ENCODE measurements around the gene PTPN14.

The PTPN14 gene

GRCh38 chr1:214324896-214325800, 226.3 kb downstream of the PTPN14 start:
- no peak for DNase-seq

- DNase-seq: no peak
Measured at GRCh38 chr1:214321705-214322453, 229.5 kb downstream of the PTPN14 start.

- DNase-seq: no peak
Measured at GRCh38 chr1:214319938-214320337, 231.5 kb downstream of the PTPN14 start.

DNA sequence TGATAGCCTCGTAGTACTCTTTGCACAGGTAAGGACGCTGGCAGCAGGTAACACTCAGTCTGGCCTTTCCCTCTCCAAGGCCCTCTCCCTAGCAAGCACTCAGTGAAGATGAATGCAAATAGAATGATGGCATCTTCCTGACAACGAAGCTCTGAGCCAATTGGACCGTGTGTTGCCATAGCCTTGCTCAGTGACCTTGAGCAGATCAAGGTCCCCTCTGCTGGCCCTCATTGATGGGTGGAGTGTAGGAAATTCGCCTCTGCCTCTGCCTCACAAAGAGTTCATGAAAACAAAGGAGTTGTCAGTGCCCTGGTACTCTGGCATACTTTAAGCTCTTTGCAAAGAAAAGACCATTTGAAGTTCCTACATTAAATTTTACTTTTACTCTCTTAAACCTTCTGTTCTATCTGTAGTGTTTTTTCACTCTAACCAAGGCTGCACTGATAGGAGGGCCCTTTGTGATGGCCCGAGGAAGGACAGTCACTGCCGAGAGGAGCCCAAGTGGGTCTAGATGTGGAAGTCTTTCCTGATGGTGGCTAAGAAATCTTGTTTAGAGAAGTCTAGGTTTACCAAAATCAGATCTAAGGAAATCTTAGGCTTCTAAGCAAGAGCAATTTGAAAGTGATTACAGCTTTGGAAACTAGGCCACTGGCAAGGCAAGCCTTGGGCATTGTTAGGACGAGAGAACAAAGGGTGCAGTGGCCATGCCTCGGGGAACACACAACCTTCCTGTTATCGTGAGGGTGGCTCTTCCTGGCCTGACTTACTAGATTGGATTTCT, 232.3 kb downstream of the PTPN14 start:
- no peak for DNase-seq

- DNase-seq: no peak
Measured at GRCh38 chr1:214318356-214318755, 233.0 kb downstream of the PTPN14 start.

DNA sequence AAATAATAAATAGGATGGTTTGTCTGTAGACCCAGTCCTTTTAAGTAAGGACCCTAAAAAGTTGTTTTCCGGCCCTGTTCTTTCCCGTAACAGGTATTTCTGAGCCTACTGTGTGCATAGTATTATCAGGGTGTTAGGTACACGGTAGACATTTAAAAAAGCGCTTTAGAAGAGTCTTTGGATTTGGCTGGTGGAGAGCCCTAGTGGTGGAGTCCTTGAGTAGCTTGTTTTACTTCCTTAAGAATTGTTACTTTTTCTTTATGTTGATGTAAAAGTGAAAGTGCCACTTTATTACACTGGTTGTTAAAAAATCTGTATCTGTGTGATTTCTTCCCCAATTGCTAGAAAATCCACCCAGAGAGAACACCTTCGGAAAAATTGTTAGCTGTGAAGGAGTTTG, 233.7 kb downstream of the PTPN14 start:
- no peak for DNase-seq

GRCh38 chr1:214317300-214317699, 234.1 kb downstream of the PTPN14 start:
- DNase-seq: no peak

GRCh38 chr1:214316593-214316992, 234.8 kb downstream of the PTPN14 start:
- no peak for DNase-seq

GRCh38 chr1:214314178-214314843, 237.1 kb downstream of the PTPN14 start:
- no peak for DNase-seq

GRCh38 chr1:214312530-214313051, 238.8 kb downstream of the PTPN14 start:
- DNase-seq: no peak

DNA sequence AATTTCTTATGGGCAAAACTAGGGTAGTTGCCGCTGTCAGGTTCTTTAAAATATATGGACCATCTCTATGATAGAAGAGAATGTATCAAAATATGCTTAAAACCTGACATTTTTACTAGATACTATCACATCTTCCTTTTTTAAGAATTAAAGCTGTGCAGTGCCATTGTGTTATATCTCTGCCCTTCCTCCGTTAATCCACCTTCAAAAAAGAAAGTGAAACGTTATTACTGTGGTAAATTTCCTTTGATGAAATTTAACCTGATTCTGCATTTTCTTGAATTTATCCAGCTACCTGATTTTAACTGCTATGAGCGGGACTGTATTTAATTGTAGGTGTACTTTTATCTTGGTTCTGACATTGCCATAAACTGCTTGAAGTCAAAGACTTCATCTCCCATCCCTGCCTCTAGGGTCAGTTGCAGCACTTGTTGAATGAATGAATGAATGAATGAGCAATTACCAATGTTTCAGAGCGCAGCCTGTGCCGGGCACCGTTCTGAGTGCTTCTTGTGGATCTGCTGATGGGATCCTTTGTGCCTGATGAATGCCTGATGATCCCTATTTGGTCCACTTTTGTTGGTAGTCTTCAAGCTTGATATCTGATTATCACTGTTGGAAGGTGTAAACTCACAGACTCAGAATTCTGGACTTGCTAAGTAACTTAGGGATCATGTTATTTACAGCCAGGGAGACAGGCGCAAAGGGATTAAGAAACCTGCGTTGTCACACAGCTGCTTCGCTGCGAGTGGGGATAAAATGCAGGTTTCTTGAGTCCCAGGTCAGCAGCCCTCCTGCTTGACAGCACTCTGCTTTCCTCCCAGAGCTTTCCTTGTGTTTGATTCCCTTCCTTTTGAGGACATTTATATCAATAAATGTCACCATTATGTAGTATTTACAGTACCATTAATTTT, 240.4 kb downstream of the PTPN14 start:
- no peak for DNase-seq

- DNase-seq: no peak
Measured at GRCh38 chr1:214310010-214310409, 241.4 kb downstream of the PTPN14 start.

DNA sequence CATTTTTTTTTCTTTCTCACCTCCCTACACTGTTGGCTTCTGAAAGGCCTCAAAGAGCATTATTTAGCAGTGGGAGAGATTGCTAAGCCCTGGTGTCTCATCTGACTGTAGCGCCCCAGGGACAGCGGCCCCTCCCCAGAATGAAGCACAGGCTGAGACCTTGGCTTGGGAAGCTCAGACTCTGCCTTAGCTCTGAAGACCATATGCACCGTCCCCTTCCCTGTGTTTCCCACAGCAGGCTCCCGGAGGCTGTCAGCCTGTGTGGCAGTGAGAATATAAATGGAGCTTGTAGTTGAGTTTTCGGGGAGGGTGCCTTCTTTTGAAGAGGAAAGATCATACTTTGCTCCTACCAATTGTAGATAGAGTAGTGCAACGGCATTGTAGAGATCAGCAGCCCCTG, 245.1 kb downstream of the PTPN14 start:
- DNase-seq: no peak

GRCh38 chr1:214305164-214305751, 246.1 kb downstream of the PTPN14 start:
- DNase-seq: no peak

GRCh38 chr1:214303141-214303930, 248.1 kb downstream of the PTPN14 start:
- no peak for DNase-seq

DNA sequence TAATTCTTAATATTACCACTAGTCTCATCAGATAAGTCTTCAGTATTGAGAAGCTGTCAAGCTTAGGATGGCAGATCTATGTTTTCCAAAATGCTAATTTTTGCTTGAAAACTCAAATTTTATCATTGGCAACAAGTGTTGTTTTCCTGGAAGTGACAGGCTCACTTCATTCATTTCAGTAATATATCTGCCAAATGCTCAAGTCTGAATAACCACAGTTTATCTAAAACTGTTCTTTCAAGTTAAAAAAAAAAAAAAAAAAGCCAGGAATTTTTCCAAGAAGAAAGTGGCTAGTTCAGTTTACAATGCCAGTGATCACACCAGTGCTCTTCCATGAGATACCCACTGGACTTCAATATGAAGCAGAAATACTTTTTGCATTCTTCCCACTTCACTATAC, 249.9 kb downstream of the PTPN14 start:
- DNase-seq: no peak

GRCh38 chr1:214300149-214300780, 251.1 kb downstream of the PTPN14 start:
- no peak for DNase-seq
